NB4 (cell line): ENCODE data around the gene CYBC1.

Experiments used
- DNase-seq: peaks from one replicate; pipeline ENCODE4 v3.0.0; 2010; ENCODE audit warnings: low read depth
- H3K4me3 ChIP-seq: one replicate; pipeline ENCODE4 v1.5.1; 2011; ENCODE audit warnings: mild to moderate bottlenecking, low read depth, low read length, moderate library complexity
- MYC ChIP-seq: IDR thresholded peaks from 2 replicates; pipeline ENCODE4 v1.6.1; 2011; ENCODE audit warnings: low read depth, low read length
- POLR2A ChIP-seq: IDR thresholded peaks from 2 replicates; pipeline ENCODE4 v1.6.1; 2011; ENCODE audit warnings: mild to moderate bottlenecking; ENCODE audit not compliant: insufficient read length; ENCODE audit errors: extremely low read depth
- TF ChIP-seq, protein P1 (sequence below): IDR thresholded peaks from one replicate; pipeline ENCODE4 v1.5.1; 2012; ENCODE audit warnings: low read depth, low read length
- TF ChIP-seq, protein P2 (sequence below): IDR thresholded peaks from 2 replicates; pipeline ENCODE4 v1.6.1; 2011; ENCODE audit warnings: low read depth, low read length

Gene CYBC1

GRCh38 chr17:82449131-82449882, 1.2 kb downstream of the CYBC1 start:
- DNase-seq, result peak; percentile 52
- TF ChIP-seq POLR2A (no peak), MYC (no peak)
- TF ChIP-seq, protein P1, sequence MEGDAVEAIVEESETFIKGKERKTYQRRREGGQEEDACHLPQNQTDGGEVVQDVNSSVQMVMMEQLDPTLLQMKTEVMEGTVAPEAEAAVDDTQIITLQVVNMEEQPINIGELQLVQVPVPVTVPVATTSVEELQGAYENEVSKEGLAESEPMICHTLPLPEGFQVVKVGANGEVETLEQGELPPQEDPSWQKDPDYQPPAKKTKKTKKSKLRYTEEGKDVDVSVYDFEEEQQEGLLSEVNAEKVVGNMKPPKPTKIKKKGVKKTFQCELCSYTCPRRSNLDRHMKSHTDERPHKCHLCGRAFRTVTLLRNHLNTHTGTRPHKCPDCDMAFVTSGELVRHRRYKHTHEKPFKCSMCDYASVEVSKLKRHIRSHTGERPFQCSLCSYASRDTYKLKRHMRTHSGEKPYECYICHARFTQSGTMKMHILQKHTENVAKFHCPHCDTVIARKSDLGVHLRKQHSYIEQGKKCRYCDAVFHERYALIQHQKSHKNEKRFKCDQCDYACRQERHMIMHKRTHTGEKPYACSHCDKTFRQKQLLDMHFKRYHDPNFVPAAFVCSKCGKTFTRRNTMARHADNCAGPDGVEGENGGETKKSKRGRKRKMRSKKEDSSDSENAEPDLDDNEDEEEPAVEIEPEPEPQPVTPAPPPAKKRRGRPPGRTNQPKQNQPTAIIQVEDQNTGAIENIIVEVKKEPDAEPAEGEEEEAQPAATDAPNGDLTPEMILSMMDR, result no peak
- TF ChIP-seq, protein P2, sequence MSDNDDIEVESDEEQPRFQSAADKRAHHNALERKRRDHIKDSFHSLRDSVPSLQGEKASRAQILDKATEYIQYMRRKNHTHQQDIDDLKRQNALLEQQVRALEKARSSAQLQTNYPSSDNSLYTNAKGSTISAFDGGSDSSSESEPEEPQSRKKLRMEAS, result no peak
- H3K4me3 ChIP-seq, result peak overlapping the region; percentile 80

GRCh38 chr17:82447876-82448275, 2.7 kb downstream of the CYBC1 start:
- no peak for DNase-seq
- no peak overlapping the region for H3K4me3 ChIP-seq
- TF ChIP-seq, protein P1, result no peak
- TF ChIP-seq POLR2A, result no peak
- no peak for TF ChIP-seq MYC
- TF ChIP-seq, protein P2, result no peak

DNA sequence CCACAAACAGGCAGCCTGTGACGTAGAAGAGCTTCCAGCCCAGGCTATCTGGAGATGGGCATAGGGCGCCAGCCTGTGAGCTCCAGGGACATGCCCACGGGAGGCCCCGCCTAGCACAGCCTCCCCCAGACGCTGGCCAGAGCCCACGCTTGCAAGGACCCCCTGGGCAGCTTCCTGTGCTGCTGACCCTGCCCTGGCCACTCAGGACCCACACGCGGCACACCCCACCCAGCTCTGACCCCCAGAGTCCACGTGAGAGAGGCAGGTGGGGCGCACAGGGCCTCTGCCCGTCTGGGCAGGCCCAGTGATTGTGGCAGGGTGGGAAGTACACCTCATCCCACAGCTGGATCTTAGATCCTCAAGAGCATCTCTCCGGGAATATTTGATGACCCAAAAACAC, 3.9 kb downstream of the CYBC1 start:
- TF ChIP-seq, protein P2, result no peak
- TF ChIP-seq MYC, result no peak
- no peak for TF ChIP-seq POLR2A
- TF ChIP-seq, protein P1, result no peak
- no peak for DNase-seq
- H3K4me3 ChIP-seq, result no peak overlapping the region

GRCh38 chr17:82446124-82446523, 4.4 kb downstream of the CYBC1 start:
- TF ChIP-seq MYC, result no peak
- TF ChIP-seq POLR2A, result no peak
- TF ChIP-seq, protein P2, result no peak
- TF ChIP-seq, protein P1, result no peak
- no peak overlapping the region for H3K4me3 ChIP-seq
- DNase-seq, result no peak

- TF ChIP-seq, protein P2, result no peak
- TF ChIP-seq, protein P1, result no peak
- TF ChIP-seq MYC, result no peak
- no peak for TF ChIP-seq POLR2A
- peak; percentile 25 for DNase-seq
- no peak overlapping the region for H3K4me3 ChIP-seq
These were observed 5.0 kb downstream of the CYBC1 start for GRCh38 chr17:82445542-82445941.
